Hematopoietic multipotent progenitor cell treated with erythropoietin and hydrocortisone succinate and interleukin-3 and kit ligand, for 15 days (in vitro differentiated cells): ENCODE results near the gene FAM236C.
"Not testable (repeated sequence)": the region's sequence is repeated elsewhere in the genome, so short reads cannot be mapped to it uniquely, and the experiment has no call there.

Experiments used
- DNase-seq: peaks from one replicate; pipeline ENCODE4 v3.0.0-alpha.2; 2015; ENCODE audit warnings: low spot score

FAM236C gene

GRCh38 chrX:72912315-72912714, at the start of gene FAM236C:
FAM236C (plus strand) TSS chrX:72912615; CDS start chrX:72912715, 100 bp downstream.
- not testable (repeated sequence) for DNase-seq

GRCh38 chrX:72882898-72883297, 29.5 kb upstream of the FAM236C start:
- DNase-seq, result not testable (repeated sequence)

GRCh38 chrX:72889740-72890139, 22.7 kb upstream of the FAM236C start:
- not testable (repeated sequence) for DNase-seq

- DNase-seq, result not testable (repeated sequence)
Observed at GRCh38 chrX:72916096-72916495, 3.7 kb downstream of the FAM236C start.

GRCh38 chrX:72932283-72932682, 19.9 kb downstream of the FAM236C start:
- not testable (repeated sequence) for DNase-seq

GRCh38 chrX:72936455-72936854, 24.0 kb downstream of the FAM236C start:
- not testable (repeated sequence) for DNase-seq

- not testable (repeated sequence) for DNase-seq
Observed at GRCh38 chrX:72936882-72937455, 24.6 kb downstream of the FAM236C start.

- not testable (repeated sequence) for DNase-seq
Observed at GRCh38 chrX:72937906-72938305, 25.5 kb downstream of the FAM236C start, which contains the start of gene FAM236A. FAM236A (plus strand) TSS chrX:72938206; CDS start chrX:72938263, 57 bp downstream.

GRCh38 chrX:72942272-72942671, 29.9 kb downstream of the FAM236C start:
- DNase-seq, result not testable (repeated sequence)

- DNase-seq, result not testable (repeated sequence)
Observed at GRCh38 chrX:72943035-72943818, 30.8 kb downstream of the FAM236C start.

GRCh38 chrX:72943819-72944169, 31.4 kb downstream of the FAM236C start, which contains the start of gene DMRTC1:
DMRTC1 (minus strand) TSS chrX:72943837; CDS start chrX:72875694, 68,143 bp downstream.
- DNase-seq, result not testable (repeated sequence)

- not testable (repeated sequence) for DNase-seq
Observed at GRCh38 chrX:72959971-72960370, 47.6 kb downstream of the FAM236C start.
